ENCODE results near the gene MALL. TPM values are rescaled to one million over a fixed set of nuclear protein-coding genes. Genes with fewer than 3 reads are reported as not detected.

MALL gene
- total and polyA plus RNA-seq, 12 donors, result 6.8 to 43.6 (median 11.4) TPM

DNA sequence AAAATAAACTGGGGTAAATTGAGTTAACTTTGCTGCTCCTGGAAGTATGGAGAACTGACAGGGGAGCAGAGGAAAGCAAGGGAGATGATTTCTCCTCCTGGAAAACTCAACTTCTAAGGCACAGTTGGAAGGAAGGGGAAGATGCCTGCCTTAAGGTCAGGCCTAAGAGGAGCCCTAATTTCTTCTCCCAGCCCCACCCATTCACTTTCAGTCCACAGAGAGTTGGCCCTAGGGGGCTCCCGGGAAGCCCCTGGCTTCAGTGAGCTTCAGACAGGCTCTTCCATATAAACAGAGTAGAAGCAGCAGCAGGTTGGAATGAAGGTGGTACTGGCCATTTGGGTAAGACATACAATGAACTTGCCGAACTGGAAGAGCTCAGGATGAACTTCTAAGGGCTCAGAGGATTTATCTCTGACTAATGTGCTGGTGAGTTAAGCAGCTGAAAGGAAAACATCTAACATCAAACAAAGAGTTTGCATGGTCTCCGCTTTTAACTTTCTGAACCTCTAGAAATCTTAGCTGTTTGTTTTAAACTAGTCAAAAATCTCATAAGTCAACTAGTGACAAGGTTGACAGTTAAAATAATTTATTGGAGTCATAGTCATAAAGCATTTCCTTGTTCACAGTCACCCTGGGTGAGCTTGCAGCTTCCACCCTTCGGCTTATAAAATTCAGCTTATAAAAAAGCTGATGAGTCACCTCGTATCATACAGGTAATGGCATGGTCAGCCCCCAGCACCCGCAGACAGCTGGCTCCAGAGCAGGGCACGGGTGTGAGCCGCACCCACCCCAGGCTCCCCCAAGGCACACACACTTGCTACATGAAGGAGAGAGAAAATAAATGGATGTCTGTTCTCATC lies 9.8 kb downstream of the MALL start:
- no peak for ATAC-seq
- intact Hi-C loops (cut with DNase I), result no loop called here
- TF ChIP-seq, protein P1, sequence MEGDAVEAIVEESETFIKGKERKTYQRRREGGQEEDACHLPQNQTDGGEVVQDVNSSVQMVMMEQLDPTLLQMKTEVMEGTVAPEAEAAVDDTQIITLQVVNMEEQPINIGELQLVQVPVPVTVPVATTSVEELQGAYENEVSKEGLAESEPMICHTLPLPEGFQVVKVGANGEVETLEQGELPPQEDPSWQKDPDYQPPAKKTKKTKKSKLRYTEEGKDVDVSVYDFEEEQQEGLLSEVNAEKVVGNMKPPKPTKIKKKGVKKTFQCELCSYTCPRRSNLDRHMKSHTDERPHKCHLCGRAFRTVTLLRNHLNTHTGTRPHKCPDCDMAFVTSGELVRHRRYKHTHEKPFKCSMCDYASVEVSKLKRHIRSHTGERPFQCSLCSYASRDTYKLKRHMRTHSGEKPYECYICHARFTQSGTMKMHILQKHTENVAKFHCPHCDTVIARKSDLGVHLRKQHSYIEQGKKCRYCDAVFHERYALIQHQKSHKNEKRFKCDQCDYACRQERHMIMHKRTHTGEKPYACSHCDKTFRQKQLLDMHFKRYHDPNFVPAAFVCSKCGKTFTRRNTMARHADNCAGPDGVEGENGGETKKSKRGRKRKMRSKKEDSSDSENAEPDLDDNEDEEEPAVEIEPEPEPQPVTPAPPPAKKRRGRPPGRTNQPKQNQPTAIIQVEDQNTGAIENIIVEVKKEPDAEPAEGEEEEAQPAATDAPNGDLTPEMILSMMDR (IDR thresholded peaks at IDR 0.05), result no peak

DNA sequence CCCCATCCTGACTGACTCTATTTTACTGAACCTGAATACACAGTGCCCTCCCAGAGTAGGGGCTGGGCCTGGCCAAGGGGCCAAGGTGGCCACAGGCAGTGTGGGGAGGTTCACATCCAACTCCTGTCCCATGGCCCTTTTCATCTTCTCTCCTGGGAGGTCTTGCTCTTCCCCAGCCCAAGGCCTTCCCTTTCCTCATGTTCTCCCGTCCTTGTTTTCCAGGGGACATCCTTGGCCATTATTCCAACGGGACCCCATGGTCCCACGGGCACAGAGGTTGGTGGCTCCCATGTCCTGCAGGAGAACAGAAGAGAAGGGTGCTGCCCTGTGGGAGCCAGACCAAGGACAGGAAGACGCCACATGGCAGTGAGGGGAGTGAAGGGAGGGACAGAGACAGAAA lies 10.4 kb downstream of the MALL start:
- Histone ChIP-seq H3K4me1 (peaks cover 4 to 87% (median 30%) of the 10 kb centered on the region in 9 donors), H3K4me3 (no peak overlapping the region), H3K36me3 (peaks cover 0 to 5% (median 0%) of the 10 kb centered on the region in 9 donors), H3K27ac (peak overlapping the region in 4 of 10 donors; percentile 3 to 95 (median 34)), H3K27me3 (no peaks in the 10 kb centered on the region), H3K9me3 (peaks cover 0 to 3% (median 0%) of the 10 kb centered on the region in 11 donors)
- TF ChIP-seq, protein P1 (IDR thresholded peaks at IDR 0.05), result no peak
- ATAC-seq (no peak), DNase-seq (no peak)
- 84 to 91% methylated on average over 4 of the region's 4 CpGs for WGBS, 2 donors
- intact Hi-C loops (cut with DNase I), result no loop called here

More for the DNA sequence above, 9.8 kb downstream of the MALL start:
- H3K27ac ChIP-seq, result peak overlapping the region in 7 of 10 donors; percentile 16 to 95 (median 35)
- peaks cover 3 to 86% (median 25%) of the 10 kb centered on the region in 9 donors for H3K4me1 ChIP-seq
- H3K27me3 ChIP-seq, result no peaks in the 10 kb centered on the region
- H3K36me3 ChIP-seq, result peaks cover 0 to 5% (median 0%) of the 10 kb centered on the region in 9 donors
- no peak overlapping the region for H3K4me3 ChIP-seq
- 68 to 78% methylated on average over 8 of the region's 8 CpGs for WGBS, 2 donors
- H3K9me3 ChIP-seq, result peaks cover 0 to 4% (median 0%) of the 10 kb centered on the region in 11 donors
- DNase-seq, result no peak

DNA sequence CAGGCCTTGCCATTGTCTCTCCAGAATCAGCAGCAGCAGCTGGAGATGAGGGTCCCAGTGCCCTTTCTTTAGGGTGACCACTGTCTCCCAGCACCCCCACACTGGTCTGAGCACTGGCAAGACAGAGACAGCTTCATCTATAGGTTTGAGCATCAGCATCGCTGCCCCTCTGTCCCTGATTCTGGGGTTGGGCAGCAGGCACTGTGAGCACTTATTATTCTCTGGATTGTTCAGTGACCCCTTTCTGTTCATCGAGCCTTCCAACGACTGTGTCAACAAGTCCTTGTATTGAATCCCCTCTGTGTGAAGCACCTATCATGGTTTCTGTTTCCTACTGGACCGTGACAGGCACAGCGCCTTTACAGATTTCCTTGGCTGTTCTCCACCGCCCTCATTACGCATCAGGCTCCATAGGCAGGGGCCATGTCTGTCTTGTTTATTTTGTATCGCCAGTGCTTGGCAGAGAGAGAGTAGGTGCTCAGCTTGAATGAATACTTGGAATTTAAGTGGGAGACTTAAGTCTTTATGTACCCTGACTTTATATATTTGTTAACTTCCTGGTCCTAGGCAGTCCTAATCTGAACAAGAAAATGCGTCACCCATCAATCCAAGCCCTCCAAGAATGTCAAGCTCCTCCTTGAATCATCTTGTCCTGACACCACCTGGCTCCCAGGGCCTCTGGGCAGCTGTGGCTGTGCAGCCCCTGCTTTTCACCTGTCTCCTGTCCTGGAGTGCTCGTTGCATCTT lies 11.4 kb downstream of the MALL start:
- TF ChIP-seq, protein P1 (IDR thresholded peaks at IDR 0.05), result no peak
- Histone ChIP-seq H3K4me3 (no peak overlapping the region), H3K36me3 (peaks cover 0 to 5% (median 0%) of the 10 kb centered on the region in 9 donors), H3K27ac (peak overlapping the region in 7 of 10 donors; percentile 30 to 95 (median 89)), H3K4me1 (peaks cover 5 to 91% (median 39%) of the 10 kb centered on the region in 9 donors), H3K9me3 (peaks cover 0 to 3% (median 0%) of the 10 kb centered on the region in 11 donors), H3K27me3 (no peaks in the 10 kb centered on the region)
- 84 to 86% methylated on average over 10 of the region's 10 CpGs for WGBS, 2 donors
- intact Hi-C loops (cut with DNase I), result no loop called here
- DNase-seq (no peak), ATAC-seq (no peak)
